Ovary (tissue), 9 donors: ENCODE results near the gene SLC22A13. TPM values are rescaled to one million over a fixed set of nuclear protein-coding genes. Genes with fewer than 3 reads are reported as not detected.
"Not testable (repeated sequence)": the region's sequence is repeated elsewhere in the genome, so short reads cannot be mapped to it uniquely, and the experiment has no call there.

Experiments
- DNase-seq, 5 donors: peaks; one replicate each; pipeline ENCODE4 v3.0.0-alpha.2; 2019 to 2020
- H3K27ac ChIP-seq, 2 donors: fragments of 200-600 bp; one replicate each; pipeline versions ENCODE4 v1.5.1 to v1.8.0; 2019 to 2022
- H3K27me3 ChIP-seq: fragments of 200-600 bp; one replicate; pipeline ENCODE4 v1.8.0; 2022
- H3K36me3 ChIP-seq: fragments of 200-600 bp; sonication (generic); one replicate; pipeline ENCODE4 v1.5.1; 2019
- H3K4me1 ChIP-seq: one replicate; pipeline ENCODE4 v1.8.1; 2013; ENCODE audit warnings: mild to moderate bottlenecking, moderate library complexity; ENCODE audit not compliant: insufficient read depth
- H3K4me3 ChIP-seq: fragments of 200-600 bp; sonication (generic); one replicate; pipeline ENCODE4 v1.5.1; 2017
- H3K9me3 ChIP-seq, 2 donors: fragments of 200-600 bp in 1 of 2; sonication (generic) in 1 of 2; one replicate each; pipeline versions ENCODE4 v1.5.1 to v1.8.1; 2013 to 2019; ENCODE audit warnings: mild to moderate bottlenecking in 1 of 2, moderate library complexity in 1 of 2
- CTCF ChIP-seq, 3 donors: fragments of 450-650 bp in 2 of 3; fragments of 200-600 bp in 1 of 3; IDR thresholded peaks; one replicate each; pipeline versions ENCODE4 v1.5.1 to v1.8.0; 2016 to 2022; ENCODE audit warnings: antibody characterized with exemption in 3 of 3, mild to moderate bottlenecking in 1 of 3
- EP300 ChIP-seq: sonication (generic); formaldehyde crosslinking; IDR thresholded peaks from one replicate; pipeline ENCODE4 v1.6.1; 2017; ENCODE audit warnings: antibody characterized with exemption
- POLR2A ChIP-seq: fragments of 450-650 bp; IDR thresholded peaks from one replicate; pipeline ENCODE4 v1.6.1; 2017; ENCODE audit warnings: antibody characterized with exemption, mild to moderate bottlenecking, moderate library complexity
- whole genome bisulfite sequencing, 3 donors: extraction: QIAGEN DNeasy Blood & Tissue Kit in 1 of 3; methylation state at CpG; one replicate each; pipeline versions ENCODE4 v1.1.5 to v1.1.7; 2013 to 2017; 5-methylcytosine and 5-hydroxymethylcytosine counted together
- intact Hi-C, 4 donors: fragments of 100-400 bp; cut with DNase I; formaldehyde crosslinking; loops; one replicate each; pipeline versions ENCODE4 v1.11.0 to v1.15.1; 2022 to 2023
- polyA plus RNA-seq, 2 donors: library from polyadenylated mRNA; stranded (reverse); fragments of 200-250 nt in 1 of 2; fragments of 350-450 nt in 1 of 2; fragmentation: Illumina TruSeq in 1 of 2; extraction: RNeasy Lipid Tissue Mini Kit (QIAGEN cat#74804) in 1 of 2; gene quantifications; one replicate each; pipeline ENCODE4 v1.2.3, GENCODE V29; 2013 to 2014
- total RNA-seq, 7 donors: library from RNA; depleted of rRNA in 2 of 7; stranded (reverse); fragments of >200 nt in 2 of 7; fragmentation: NEBNext Ultra II Directional in 3 of 7; extraction: Animal tissue kit (Norgen Biotek cat#: 25700) in 3 of 7; gene quantifications; one replicate each; pipeline versions ENCODE4 v1.1.0 to v1.2.4, GENCODE V29; 2016 to 2023
- donor health status: DM: no; HTN: no; CAD: no; lungs with moderate emphysema.
- donor health status: DM: no; HTN: no; CAD: no.
- donor health status: Bipolar disorder and iron deficiency.
- donor health status: DM: yes; HTN: yes; CAD: no.
- donor health status: DM: no; HTN: no; CAD: no.
- donor health status: DM: yes; HTN: yes; CAD: no.

The SLC22A13 gene
- total and polyA plus RNA-seq, 9 donors = 0.12 to 0.46 (median 0.18) TPM; not detected in 4

GRCh38 chr3:38229036-38229435, 36.6 kb upstream of the SLC22A13 start:
- no peaks in the 10 kb centered on the region for H3K9me3 ChIP-seq
- DNase-seq = no peak
- 93 to 94% (median 94%) methylated on average over 1 of the region's 1 CpG for WGBS, 3 donors
- TF ChIP-seq EP300 = no peak
- TF ChIP-seq POLR2A = no peak
- no peak for TF ChIP-seq CTCF (IDR thresholded peaks at IDR 0.05)
- H3K27me3 ChIP-seq = no peaks in the 10 kb centered on the region
- H3K36me3 ChIP-seq = no peaks in the 10 kb centered on the region
- H3K27ac ChIP-seq = no peak overlapping the region
- no peaks in the 10 kb centered on the region for H3K4me1 ChIP-seq
- no peak overlapping the region for H3K4me3 ChIP-seq
- intact Hi-C loops = no loop called here

DNA sequence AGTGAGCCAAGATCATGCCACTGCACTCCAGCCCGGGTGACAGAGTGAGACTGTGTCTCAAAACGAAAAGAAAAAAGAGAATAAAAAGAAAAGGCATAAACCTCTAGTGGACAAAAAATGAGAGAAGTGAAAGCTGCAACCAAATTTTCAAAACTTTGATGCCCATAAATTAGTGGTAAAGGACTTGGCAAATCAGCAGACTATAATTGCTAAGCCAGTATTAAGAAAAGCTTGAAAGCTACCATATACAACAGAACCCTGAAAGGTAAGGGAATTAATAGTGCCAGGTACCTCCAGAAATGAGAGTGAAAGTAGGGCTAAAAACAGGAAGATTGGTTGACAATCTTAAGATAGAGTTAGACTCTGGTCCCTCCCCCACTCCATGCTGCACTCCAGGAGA, 32.9 kb upstream of the SLC22A13 start:
- TF ChIP-seq EP300 (no peak), POLR2A (no peak), CTCF (IDR thresholded peaks at IDR 0.05) (no peak)
- H3K4me1 ChIP-seq = no peaks in the 10 kb centered on the region
- 91 to 94% (median 92%) methylated on average over 2 of the region's 2 CpGs for WGBS, 3 donors
- DNase-seq = no peak
- no peak overlapping the region for H3K27ac ChIP-seq
- intact Hi-C loops = no loop called here
- H3K36me3 ChIP-seq = no peaks in the 10 kb centered on the region
- H3K9me3 ChIP-seq = no peaks in the 10 kb centered on the region
- no peaks in the 10 kb centered on the region for H3K27me3 ChIP-seq
- H3K4me3 ChIP-seq = no peak overlapping the region

- intact Hi-C loops = no loop called here
- TF ChIP-seq EP300 (no peak), POLR2A (no peak), CTCF (IDR thresholded peaks at IDR 0.05) (no peak)
- no peaks in the 10 kb centered on the region for H3K36me3 ChIP-seq
- no peaks in the 10 kb centered on the region for H3K9me3 ChIP-seq
- no peak overlapping the region for H3K4me3 ChIP-seq
- no peaks in the 10 kb centered on the region for H3K4me1 ChIP-seq
- H3K27me3 ChIP-seq = no peaks in the 10 kb centered on the region
- H3K27ac ChIP-seq = no peak overlapping the region
- no peak for DNase-seq
Observed at GRCh38 chr3:38235466-38235865, 30.1 kb upstream of the SLC22A13 start.

DNA sequence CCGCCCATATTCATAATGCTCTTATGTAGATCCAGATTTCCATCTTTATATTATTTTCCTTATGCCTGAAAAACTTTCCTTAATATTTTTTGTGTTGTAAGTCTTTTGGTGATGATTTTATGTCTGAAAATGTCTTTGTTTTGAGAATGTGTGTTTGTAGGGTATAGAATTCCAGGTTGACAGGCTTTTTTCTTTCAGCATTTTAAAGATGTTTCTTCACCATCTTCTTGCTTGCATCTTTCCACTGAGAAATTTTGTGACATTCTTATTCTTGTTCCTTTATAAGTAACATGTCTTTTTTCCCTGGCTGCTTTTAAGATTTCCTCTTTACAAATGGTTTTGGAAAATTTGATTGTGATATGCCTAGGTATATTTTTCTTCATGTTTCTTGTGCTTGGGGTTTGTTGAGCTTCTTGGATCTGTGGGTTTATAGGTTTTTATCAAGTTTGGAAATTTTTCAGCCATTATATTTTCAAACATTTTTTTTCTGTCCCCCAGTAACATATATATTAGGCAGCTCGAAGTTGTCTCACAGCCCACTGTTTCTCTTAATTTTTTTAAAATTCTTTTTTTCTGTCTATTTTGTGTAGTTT, 27.1 kb upstream of the SLC22A13 start:
- TF ChIP-seq POLR2A (no peak), EP300 (no peak), CTCF (IDR thresholded peaks at IDR 0.05) (no peak)
- no peaks in the 10 kb centered on the region for H3K9me3 ChIP-seq
- WGBS, 3 donors = 96 to 99% (median 98%) methylated on average over 2 of the region's 2 CpGs
- no peak for DNase-seq
- peaks cover 2% of the 10 kb centered on the region for H3K27me3 ChIP-seq
- H3K27ac ChIP-seq = no peak overlapping the region
- H3K4me3 ChIP-seq = no peak overlapping the region
- H3K36me3 ChIP-seq = no peaks in the 10 kb centered on the region
- H3K4me1 ChIP-seq = no peaks in the 10 kb centered on the region
- intact Hi-C loops = no loop called here

GRCh38 chr3:38242812-38243211, 22.8 kb upstream of the SLC22A13 start:
- H3K36me3 ChIP-seq, H3K27me3 ChIP-seq, H3K4me3 ChIP-seq, H3K4me1 ChIP-seq, H3K9me3 ChIP-seq, intact Hi-C loops, H3K27ac ChIP-seq, DNase-seq: not testable (repeated sequence)
- 96 to 99% (median 97%) methylated on average over 4 of the region's 4 CpGs for WGBS, 3 donors
